Measurements from ENCODE around the gene ABCF3.

ABCF3 gene

DNA sequence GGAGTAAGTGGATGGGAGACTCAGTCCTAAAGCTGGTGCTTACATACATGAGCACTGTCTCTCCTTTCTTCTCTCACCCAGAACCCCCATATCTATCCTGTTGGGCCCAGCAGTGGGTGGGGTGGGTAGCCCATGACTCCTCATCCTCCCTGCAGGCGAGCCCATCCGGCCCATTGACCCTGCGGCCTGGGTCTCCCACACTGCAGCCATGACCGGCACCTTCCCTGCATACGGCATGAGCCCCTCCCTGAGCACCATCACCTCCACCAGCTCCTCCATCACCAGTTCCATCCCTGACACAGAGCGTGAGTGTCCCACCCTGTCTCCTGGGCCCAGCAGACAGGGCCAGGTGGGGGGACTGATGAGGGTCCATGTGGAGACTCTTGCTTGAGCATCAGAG is 19.3 kb upstream of the ABCF3 start:
- no peak overlapping the region for H3K4me3 ChIP-seq (ENCODE audit: insufficient read depth, low read depth, low read length, poor library complexity, severe bottlenecking)
- peaks cover 39% of the 10 kb centered on the region for H3K36me3 ChIP-seq (ENCODE audit: control insufficient read depth, insufficient read depth, low read length)
- H3K9me3 ChIP-seq (ENCODE audit: control insufficient read depth, low read length) = no peaks in the 10 kb centered on the region
- no peaks in the 10 kb centered on the region for H3K27me3 ChIP-seq (replicated peaks; ENCODE audit: control insufficient read depth, insufficient read depth, low read length, poor library complexity, severe bottlenecking)
- H3K4me1 ChIP-seq (ENCODE audit: control insufficient read depth, insufficient read depth, low read length, poor library complexity, severe bottlenecking) = no peaks in the 10 kb centered on the region
- no peak overlapping the region for H3K27ac ChIP-seq (ENCODE audit: insufficient read depth, low read length, poor library complexity, severe bottlenecking)
- no peak for DNase-seq

DNA sequence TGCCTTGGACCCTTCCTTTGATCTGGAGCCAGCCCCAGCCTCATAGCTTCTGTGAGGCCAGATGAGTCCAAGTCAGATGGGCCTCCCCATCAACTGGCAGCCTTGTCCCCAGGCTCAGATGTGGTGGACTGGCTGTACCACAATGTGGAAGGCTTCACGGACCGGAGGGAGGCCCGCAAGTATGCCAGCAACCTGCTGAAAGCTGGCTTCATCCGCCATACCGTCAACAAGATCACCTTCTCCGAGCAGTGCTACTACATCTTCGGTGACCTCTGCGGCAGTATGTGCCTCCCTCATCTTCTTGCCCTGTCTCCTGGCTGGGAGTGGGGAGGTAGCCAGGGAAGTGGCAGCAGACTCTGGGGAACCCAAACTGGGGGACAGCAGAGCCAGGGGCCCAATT is 18.2 kb upstream of the ABCF3 start:
- Histone ChIP-seq H3K9me3 (ENCODE audit: control insufficient read depth, low read length) (no peaks in the 10 kb centered on the region), H3K27ac (ENCODE audit: insufficient read depth, low read length, poor library complexity, severe bottlenecking) (no peak overlapping the region), H3K36me3 (ENCODE audit: control insufficient read depth, insufficient read depth, low read length) (peaks cover 39% of the 10 kb centered on the region), H3K4me3 (ENCODE audit: insufficient read depth, low read depth, low read length, poor library complexity, severe bottlenecking) (no peak overlapping the region), H3K4me1 (ENCODE audit: control insufficient read depth, insufficient read depth, low read length, poor library complexity, severe bottlenecking) (no peaks in the 10 kb centered on the region), H3K27me3 (replicated peaks; ENCODE audit: control insufficient read depth, insufficient read depth, low read length, poor library complexity, severe bottlenecking) (no peaks in the 10 kb centered on the region)
- no peak for DNase-seq

DNA sequence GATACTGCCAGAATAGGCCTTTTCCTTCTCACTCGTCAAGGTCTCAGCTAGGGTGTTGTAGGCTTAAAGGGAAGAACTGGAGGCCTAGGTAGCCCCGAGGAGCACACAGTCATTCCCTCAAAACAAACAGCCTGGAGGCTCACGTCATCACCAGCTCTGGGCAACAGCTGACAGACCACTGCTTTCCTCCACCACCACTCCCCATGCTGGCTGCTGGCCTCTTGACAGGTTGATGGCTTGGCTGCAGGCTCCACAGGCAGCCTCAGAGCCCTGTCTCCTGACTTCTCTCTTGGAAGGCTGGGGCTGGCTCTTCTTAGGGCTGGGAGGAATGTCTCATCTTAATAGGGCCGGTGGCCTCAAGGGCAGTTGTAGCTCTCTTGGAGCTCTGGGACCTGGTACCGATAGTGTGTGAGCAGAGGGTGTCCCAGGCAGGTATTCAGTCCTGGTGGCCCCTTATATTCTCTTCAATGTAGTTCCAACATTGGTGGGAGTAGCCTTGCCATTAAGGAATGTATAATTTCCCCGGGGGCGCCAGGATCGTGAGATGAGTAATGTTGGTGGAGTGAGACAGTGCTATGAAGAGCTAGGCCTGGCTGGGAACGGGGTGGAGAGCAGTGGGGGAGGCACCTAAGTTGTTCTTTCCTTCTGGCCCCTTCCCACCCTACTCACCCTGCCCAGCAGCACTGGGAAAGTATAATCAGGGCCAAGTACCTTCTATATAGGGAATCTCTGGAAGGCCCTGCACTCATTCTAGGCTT is 17.5 kb upstream of the ABCF3 start:
- H3K27ac ChIP-seq (ENCODE audit: insufficient read depth, low read length, poor library complexity, severe bottlenecking) = no peak overlapping the region
- no peaks in the 10 kb centered on the region for H3K27me3 ChIP-seq (replicated peaks; ENCODE audit: control insufficient read depth, insufficient read depth, low read length, poor library complexity, severe bottlenecking)
- H3K9me3 ChIP-seq (ENCODE audit: control insufficient read depth, low read length) = no peaks in the 10 kb centered on the region
- no peaks in the 10 kb centered on the region for H3K4me1 ChIP-seq (ENCODE audit: control insufficient read depth, insufficient read depth, low read length, poor library complexity, severe bottlenecking)
- H3K36me3 ChIP-seq (ENCODE audit: control insufficient read depth, insufficient read depth, low read length) = peaks cover 37% of the 10 kb centered on the region
- no peak overlapping the region for H3K4me3 ChIP-seq (ENCODE audit: insufficient read depth, low read depth, low read length, poor library complexity, severe bottlenecking)
- no peak for DNase-seq

GRCh38 chr3:184169896-184170875 is 15.8 kb upstream of the ABCF3 start:
- Histone ChIP-seq H3K9me3 (ENCODE audit: control insufficient read depth, low read length) (no peaks in the 10 kb centered on the region), H3K36me3 (ENCODE audit: control insufficient read depth, insufficient read depth, low read length) (peaks cover 21% of the 10 kb centered on the region), H3K4me3 (ENCODE audit: insufficient read depth, low read depth, low read length, poor library complexity, severe bottlenecking) (no peak overlapping the region), H3K4me1 (ENCODE audit: control insufficient read depth, insufficient read depth, low read length, poor library complexity, severe bottlenecking) (peaks cover under 1% of the 10 kb centered on the region), H3K27me3 (replicated peaks; ENCODE audit: control insufficient read depth, insufficient read depth, low read length, poor library complexity, severe bottlenecking) (no peaks in the 10 kb centered on the region), H3K27ac (ENCODE audit: insufficient read depth, low read length, poor library complexity, severe bottlenecking) (no peak overlapping the region)
- no peak for DNase-seq

- H3K27ac ChIP-seq (ENCODE audit: insufficient read depth, low read length, poor library complexity, severe bottlenecking) = no peak overlapping the region
- H3K9me3 ChIP-seq (ENCODE audit: control insufficient read depth, low read length) = no peaks in the 10 kb centered on the region
- H3K4me3 ChIP-seq (ENCODE audit: insufficient read depth, low read depth, low read length, poor library complexity, severe bottlenecking) = no peak overlapping the region
- H3K27me3 ChIP-seq (replicated peaks; ENCODE audit: control insufficient read depth, insufficient read depth, low read length, poor library complexity, severe bottlenecking) = no peaks in the 10 kb centered on the region
- H3K36me3 ChIP-seq (ENCODE audit: control insufficient read depth, insufficient read depth, low read length) = peaks cover 12% of the 10 kb centered on the region
- peaks cover 14% of the 10 kb centered on the region for H3K4me1 ChIP-seq (ENCODE audit: control insufficient read depth, insufficient read depth, low read length, poor library complexity, severe bottlenecking)
- DNase-seq = no peak
Observed at GRCh38 chr3:184171562-184171961, 14.4 kb upstream of the ABCF3 start.

DNA sequence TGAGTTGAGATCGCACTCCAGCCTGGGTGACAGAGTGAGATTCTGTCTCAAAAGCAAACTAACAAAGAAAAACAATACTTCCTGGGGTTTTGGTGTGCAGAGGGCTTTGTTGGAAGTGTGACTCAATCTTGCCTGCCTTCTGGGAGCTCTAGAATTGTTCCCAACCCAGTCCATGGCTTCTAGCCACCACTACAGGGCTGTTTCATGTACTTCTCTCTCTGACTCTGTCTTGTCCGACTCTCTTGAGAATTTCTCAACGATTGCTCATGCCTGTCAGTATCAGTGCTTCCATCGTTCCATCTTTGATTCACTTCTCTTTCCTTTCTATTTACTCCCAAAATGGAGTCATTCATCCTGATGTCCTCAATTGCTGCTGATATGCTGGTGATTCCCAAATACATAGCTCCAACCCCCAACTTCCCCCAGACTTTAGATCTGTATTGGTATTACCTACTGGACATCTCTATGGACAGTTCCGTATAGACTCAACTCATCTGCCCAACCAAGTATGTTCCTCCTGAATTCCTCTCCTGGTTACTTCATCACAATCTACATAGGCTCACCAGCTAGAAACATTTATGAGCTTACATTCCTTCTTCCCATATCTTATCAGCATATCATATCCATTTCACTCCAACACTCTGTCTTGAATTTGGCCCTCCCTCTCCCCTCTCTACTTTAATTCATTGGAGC is 13.2 kb upstream of the ABCF3 start:
- Histone ChIP-seq H3K27me3 (replicated peaks; ENCODE audit: control insufficient read depth, insufficient read depth, low read length, poor library complexity, severe bottlenecking) (no peaks in the 10 kb centered on the region), H3K9me3 (ENCODE audit: control insufficient read depth, low read length) (no peaks in the 10 kb centered on the region), H3K4me3 (ENCODE audit: insufficient read depth, low read depth, low read length, poor library complexity, severe bottlenecking) (no peak overlapping the region), H3K36me3 (ENCODE audit: control insufficient read depth, insufficient read depth, low read length) (peaks cover 13% of the 10 kb centered on the region), H3K27ac (ENCODE audit: insufficient read depth, low read length, poor library complexity, severe bottlenecking) (no peak overlapping the region), H3K4me1 (ENCODE audit: control insufficient read depth, insufficient read depth, low read length, poor library complexity, severe bottlenecking) (peaks cover 22% of the 10 kb centered on the region)
- DNase-seq = no peak

- H3K27me3 ChIP-seq (replicated peaks; ENCODE audit: control insufficient read depth, insufficient read depth, low read length, poor library complexity, severe bottlenecking) = no peaks in the 10 kb centered on the region
- peaks cover 13% of the 10 kb centered on the region for H3K36me3 ChIP-seq (ENCODE audit: control insufficient read depth, insufficient read depth, low read length)
- H3K27ac ChIP-seq (ENCODE audit: insufficient read depth, low read length, poor library complexity, severe bottlenecking) = no peak overlapping the region
- H3K9me3 ChIP-seq (ENCODE audit: control insufficient read depth, low read length) = no peaks in the 10 kb centered on the region
- no peak overlapping the region for H3K4me3 ChIP-seq (ENCODE audit: insufficient read depth, low read depth, low read length, poor library complexity, severe bottlenecking)
- H3K4me1 ChIP-seq (ENCODE audit: control insufficient read depth, insufficient read depth, low read length, poor library complexity, severe bottlenecking) = peaks cover 22% of the 10 kb centered on the region
- DNase-seq = no peak
Observed at GRCh38 chr3:184173374-184173722, 12.7 kb upstream of the ABCF3 start.

DNA sequence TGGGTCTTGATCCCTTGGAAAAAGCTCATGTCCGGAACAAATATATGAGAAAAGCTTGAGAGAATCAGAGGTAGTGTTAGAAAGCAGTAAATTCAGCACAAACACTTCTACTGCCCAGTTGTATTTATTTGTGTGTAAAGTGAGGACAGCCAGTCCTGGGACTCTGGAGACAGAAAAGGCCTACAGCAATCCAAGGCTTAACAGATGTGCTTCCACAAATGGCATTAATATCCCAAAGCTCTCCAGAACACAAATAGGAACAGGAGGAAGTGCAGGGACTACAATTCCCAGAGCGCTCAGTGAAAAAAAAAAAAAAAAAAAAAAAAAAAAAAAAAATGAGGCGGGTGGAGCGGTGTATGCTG is 11.7 kb upstream of the ABCF3 start:
- Histone ChIP-seq H3K4me1 (ENCODE audit: control insufficient read depth, insufficient read depth, low read length, poor library complexity, severe bottlenecking) (peaks cover 22% of the 10 kb centered on the region), H3K27ac (ENCODE audit: insufficient read depth, low read length, poor library complexity, severe bottlenecking) (no peak overlapping the region), H3K9me3 (ENCODE audit: control insufficient read depth, low read length) (no peaks in the 10 kb centered on the region), H3K36me3 (ENCODE audit: control insufficient read depth, insufficient read depth, low read length) (peaks cover 22% of the 10 kb centered on the region), H3K4me3 (ENCODE audit: insufficient read depth, low read depth, low read length, poor library complexity, severe bottlenecking) (no peak overlapping the region), H3K27me3 (replicated peaks; ENCODE audit: control insufficient read depth, insufficient read depth, low read length, poor library complexity, severe bottlenecking) (no peaks in the 10 kb centered on the region)
- DNase-seq = no peak

GRCh38 chr3:184174646-184175492 is 11.1 kb upstream of the ABCF3 start, which contains the start of gene AP2M1:
Gene AP2M1, plus strand, starts transcription at chr3:184174855. Its CDS starts 2,139 bp downstream, at chr3:184176994.
- Histone ChIP-seq H3K9me3 (ENCODE audit: control insufficient read depth, low read length) (no peaks in the 10 kb centered on the region), H3K4me3 (ENCODE audit: insufficient read depth, low read depth, low read length, poor library complexity, severe bottlenecking) (peak within 1 kb of the TSS; percentile 99), H3K27me3 (replicated peaks; ENCODE audit: control insufficient read depth, insufficient read depth, low read length, poor library complexity, severe bottlenecking) (no peaks in the 10 kb centered on the region), H3K4me1 (ENCODE audit: control insufficient read depth, insufficient read depth, low read length, poor library complexity, severe bottlenecking) (peaks cover 22% of the 10 kb centered on the region), H3K36me3 (ENCODE audit: control insufficient read depth, insufficient read depth, low read length) (peaks cover 28% of the 10 kb centered on the region), H3K27ac (ENCODE audit: insufficient read depth, low read length, poor library complexity, severe bottlenecking) (peak within 1 kb of the TSS; percentile 80)
- DNase-seq = peak; percentile 94 to 98 (median 96)

Measured in effector memory CD4-positive, alpha-beta T cell (primary cell).